H9 (cell line): Measurements from ENCODE around the gene RPP38. TPM values are rescaled to one million over a fixed set of nuclear protein-coding genes. Genes with fewer than 3 reads are reported as not detected.

Experiments
- DNase-seq: peaks from one replicate; pipeline ENCODE4 v3.0.0-alpha.2; 2017
- H2AFZ ChIP-seq: one replicate; pipeline ENCODE4 v1.6.1; 2013; ENCODE audit warnings: mild to moderate bottlenecking, low read length, control low read depth, moderate library complexity
- H2AK5ac ChIP-seq: 2 replicates; pipeline ENCODE4 v1.6.1; 2013; ENCODE audit warnings: low read length, control low read depth, mixed read lengths; ENCODE audit not compliant: insufficient read length
- H2BK120ac ChIP-seq: one replicate; pipeline ENCODE4 v1.6.1; 2013; ENCODE audit warnings: low read depth, mild to moderate bottlenecking, low read length, control low read depth, inconsistent platforms; ENCODE audit not compliant: poor library complexity, severe bottlenecking
- H2BK12ac ChIP-seq: 2 replicates; pipeline ENCODE4 v1.6.1; 2013; ENCODE audit warnings: low read length, control low read depth, mixed read lengths, low read depth; ENCODE audit not compliant: insufficient read length
- H2BK15ac ChIP-seq: 2 replicates; pipeline ENCODE4 v1.6.1; 2013; ENCODE audit warnings: low read depth, low read length, control low read depth
- H2BK20ac ChIP-seq: one replicate; pipeline ENCODE4 v1.6.1; 2013; ENCODE audit warnings: low read depth, mild to moderate bottlenecking, low read length, control low read depth, inconsistent platforms; ENCODE audit not compliant: poor library complexity, severe bottlenecking
- H2BK5ac ChIP-seq: 2 replicates; pipeline ENCODE4 v1.6.1; 2013; ENCODE audit warnings: low read length, control low read depth, mixed read lengths; ENCODE audit not compliant: insufficient read length
- H3K14ac ChIP-seq: 2 replicates; pipeline ENCODE4 v1.6.1; 2013; ENCODE audit warnings: low read length, control low read depth; ENCODE audit not compliant: insufficient read depth
- H3K18ac ChIP-seq: 2 replicates; pipeline ENCODE4 v1.6.1; 2013; ENCODE audit warnings: low read depth, mild to moderate bottlenecking, mixed read lengths, low read length, control low read depth; ENCODE audit not compliant: insufficient read length
- H3K23ac ChIP-seq: 2 replicates; pipeline ENCODE4 v1.6.1; 2013; ENCODE audit warnings: low read length, control low read depth, mixed read lengths, low read depth; ENCODE audit not compliant: insufficient read length
- H3K23me2 ChIP-seq: 2 replicates; pipeline ENCODE4 v1.6.1; 2013; ENCODE audit warnings: low read depth, mild to moderate bottlenecking, mixed read lengths, low read length, control low read depth; ENCODE audit not compliant: insufficient read length, poor library complexity, severe bottlenecking
- H3K27ac ChIP-seq: 2 replicates; pipeline ENCODE4 v1.5.1; 2013; ENCODE audit warnings: low read length, control low read depth, mixed read lengths, low read depth; ENCODE audit not compliant: insufficient read length
- H3K27me3 ChIP-seq: 2 replicates; pipeline ENCODE4 v1.6.1; 2013; ENCODE audit warnings: low read length, control low read depth, inconsistent platforms; ENCODE audit not compliant: insufficient read depth
- H3K4ac ChIP-seq: 2 replicates; pipeline ENCODE4 v1.6.1; 2013; ENCODE audit warnings: low read depth, mild to moderate bottlenecking, control low read depth, inconsistent platforms, low read length, moderate library complexity
- H3K4me1 ChIP-seq: 2 replicates; pipeline ENCODE4 v1.6.1; 2013; ENCODE audit warnings: low read length, control low read depth, inconsistent platforms; ENCODE audit not compliant: insufficient read depth
- H3K4me2 ChIP-seq: 2 replicates; pipeline ENCODE4 v1.6.1; 2013; ENCODE audit warnings: low read length, control low read depth, mixed read lengths; ENCODE audit not compliant: insufficient read length, insufficient read depth
- H3K56ac ChIP-seq: 2 replicates; pipeline ENCODE4 v1.6.1; 2013; ENCODE audit warnings: low read depth, mild to moderate bottlenecking, mixed read lengths, low read length, control low read depth; ENCODE audit not compliant: insufficient read length
- H3K79me1 ChIP-seq: 2 replicates; pipeline ENCODE4 v1.6.1; 2013; ENCODE audit warnings: low read depth, mild to moderate bottlenecking, moderate library complexity, low read length, control low read depth, inconsistent platforms; ENCODE audit not compliant: insufficient read depth, poor library complexity, severe bottlenecking
- H3K79me2 ChIP-seq: 2 replicates; pipeline ENCODE4 v1.6.1; 2013; ENCODE audit warnings: low read length, control low read depth, inconsistent platforms; ENCODE audit not compliant: insufficient read depth
- H3K9ac ChIP-seq: 2 replicates; pipeline ENCODE4 v1.6.1; 2013; ENCODE audit warnings: low read length, control low read depth, mixed read lengths; ENCODE audit not compliant: insufficient read length; ENCODE audit errors: extremely low read depth
- H3K9me3 ChIP-seq: one replicate; pipeline ENCODE4 v1.6.1; 2013; ENCODE audit warnings: low read depth, low read length, inconsistent platforms; ENCODE audit not compliant: control insufficient read depth
- H3T11ph ChIP-seq: one replicate; pipeline ENCODE4 v1.6.1; 2013; ENCODE audit warnings: mild to moderate bottlenecking, low read length, control low read depth, inconsistent platforms
- H4K20me1 ChIP-seq: one replicate; pipeline ENCODE4 v1.6.1; 2013; ENCODE audit not compliant: control insufficient read depth, insufficient read length, insufficient read depth
- H4K5ac ChIP-seq: 2 replicates; pipeline ENCODE4 v1.6.1; 2013; ENCODE audit warnings: low read depth, mild to moderate bottlenecking, mixed read lengths, low read length, control low read depth; ENCODE audit not compliant: insufficient read length
- H4K8ac ChIP-seq: replicated peaks from 2 replicates; pipeline ENCODE4 v1.6.1; 2013; ENCODE audit warnings: low read length, control low read depth, mixed read lengths, low read depth; ENCODE audit not compliant: insufficient read length
- H4K91ac ChIP-seq: 2 replicates; pipeline ENCODE4 v1.6.1; 2013; ENCODE audit warnings: low read depth, mild to moderate bottlenecking, moderate library complexity, mixed read lengths, low read length, control low read depth; ENCODE audit not compliant: insufficient read length
- H3K27ac Mint-ChIP-seq, 3 experiments: 2 replicates in 2 of 3; 3 replicates in 1 of 3; pipeline ENCODE4 v1.8.0; 2020 to 2021; ENCODE audit warnings: mixed read lengths in 3 of 3, mild to moderate bottlenecking in 1 of 3, moderate library complexity in 1 of 3
- H3K27me3 Mint-ChIP-seq: 2 replicates; pipeline ENCODE4 v1.8.0; 2021; ENCODE audit warnings: low read depth, mild to moderate bottlenecking, moderate library complexity, mixed read lengths
- H3K36me3 Mint-ChIP-seq, 3 experiments: 2 replicates in 2 of 3; 3 replicates in 1 of 3; pipeline ENCODE4 v1.8.0; 2020 to 2021; ENCODE audit warnings: low read depth in 3 of 3, mixed read lengths in 3 of 3; ENCODE audit not compliant: insufficient read depth in 1 of 3
- H3K4me1 Mint-ChIP-seq, 2 experiments: 2 replicates each; pipeline ENCODE4 v1.8.0; 2020; ENCODE audit warnings: mixed read lengths in 2 of 2
- H3K4me3 Mint-ChIP-seq, 2 experiments: 2 replicates in 1 of 2; 3 replicates in 1 of 2; pipeline ENCODE4 v1.8.0; 2020 to 2021; ENCODE audit warnings: mild to moderate bottlenecking in 2 of 2, mixed read lengths in 2 of 2, moderate library complexity in 1 of 2
- H3K9me3 Mint-ChIP-seq, 2 experiments: 2 replicates in 1 of 2; 3 replicates in 1 of 2; pipeline ENCODE4 v1.8.0; 2020; ENCODE audit warnings: mild to moderate bottlenecking in 2 of 2, mixed read lengths in 2 of 2, moderate library complexity in 1 of 2
- WGBS: extraction: QIAGEN DNeasy Blood & Tissue Kit; methylation state at CpG from one replicate; pipeline ENCODE4 v1.1.7; 2013; ENCODE audit warnings: missing lambda C conversion rate, low lambda C conversion rate, mixed read lengths; ENCODE audit not compliant: insufficient read length; ENCODE audit errors: extremely low coverage; 5-methylcytosine and 5-hydroxymethylcytosine counted together
- total RNA-seq: library from RNA; stranded (reverse); gene quantifications from 2 replicates; pipeline ENCODE4 v1.2.1, GENCODE V29; 2021
- TF ChIP-seq, protein P1 (sequence below): fragments of 200-600 bp; sonication (generic); conservative IDR thresholded peaks from 3 replicates; pipeline ENCODE4 v1.8.0; 2021; ENCODE audit warnings: antibody characterized with exemption, mild to moderate bottlenecking

Gene RPP38
- total RNA-seq, 1 experiment from 2014 or later, result 26.6 TPM

DNA sequence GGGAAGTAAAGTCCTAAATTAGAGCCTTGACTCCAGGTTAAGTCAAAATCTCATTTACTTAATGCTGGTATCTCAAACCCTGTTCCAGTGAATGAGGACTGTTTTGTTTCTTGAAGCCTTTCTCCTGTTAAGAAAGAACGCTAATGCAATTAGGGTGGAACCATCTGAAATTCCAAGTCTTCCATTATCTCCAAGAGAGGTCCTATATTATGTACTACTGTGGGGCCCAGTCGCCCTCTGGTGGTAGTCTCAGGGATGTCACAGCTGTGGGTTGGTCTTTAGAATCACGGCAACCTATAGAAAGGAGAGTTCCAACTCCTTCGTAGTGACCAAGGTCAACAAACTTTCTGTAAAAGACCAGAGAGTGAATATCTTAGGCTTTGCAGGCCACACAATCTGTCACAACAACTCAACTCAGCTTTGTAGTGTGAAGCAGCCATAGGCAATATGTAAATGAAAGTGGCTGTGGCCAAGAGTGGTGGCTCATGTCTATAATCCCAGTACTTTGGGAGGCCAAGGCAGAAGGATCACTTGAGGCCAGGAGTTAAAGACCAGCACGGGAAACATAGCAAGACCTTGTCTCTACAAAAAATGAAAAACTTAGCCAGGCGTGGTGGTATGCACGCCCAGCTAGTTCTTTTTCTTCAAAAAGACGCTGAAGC lies 9.3 kb downstream of the RPP38 start:
- H3K27ac ChIP-seq, result no peak overlapping the region
- H3K18ac ChIP-seq, result no peak overlapping the region
- H3K23me2 ChIP-seq, result no peaks in the 10 kb centered on the region
- H3K4ac ChIP-seq, result no peak overlapping the region
- no peak overlapping the region for H3T11ph ChIP-seq
- Mint-ChIP-seq H3K4me3 (no peak overlapping the region), H3K27me3 (no peaks in the 10 kb centered on the region), H3K4me1 (no peaks in the 10 kb centered on the region), H3K9me3 (no peaks in the 10 kb centered on the region), H3K27ac (no peak overlapping the region), H3K36me3 (peaks cover 16 to 62% (median 50%) of the 10 kb centered on the region in 3 experiments; a peak in 6 of 7 replicates)
- WGBS, result no CpG with 5 or more reads among the region's 8 CpGs
- no peak overlapping the region for H4K8ac ChIP-seq
- no peak overlapping the region for H3K4me2 ChIP-seq
- H3K79me2 ChIP-seq, result no peaks in the 10 kb centered on the region
- no peak overlapping the region for H2BK20ac ChIP-seq
- H2AFZ ChIP-seq, result no peak overlapping the region
- H3K27me3 ChIP-seq, result no peaks in the 10 kb centered on the region; the same call in 1 of the 2 replicates
- H3K9me3 ChIP-seq, result no peaks in the 10 kb centered on the region
- H3K23ac ChIP-seq, result no peak overlapping the region
- H2BK120ac ChIP-seq, result no peak overlapping the region
- H4K20me1 ChIP-seq, result no peaks in the 10 kb centered on the region
- H3K9ac ChIP-seq, result no peak overlapping the region
- H3K79me1 ChIP-seq, result no peaks in the 10 kb centered on the region
- no peak overlapping the region for H3K14ac ChIP-seq
- peak; percentile 75 for DNase-seq
- no peak overlapping the region for H2BK15ac ChIP-seq
- H3K4me1 ChIP-seq, result no peaks in the 10 kb centered on the region
- H4K91ac ChIP-seq, result no peak overlapping the region
- H4K5ac ChIP-seq, result no peak overlapping the region
- TF ChIP-seq, protein P1, sequence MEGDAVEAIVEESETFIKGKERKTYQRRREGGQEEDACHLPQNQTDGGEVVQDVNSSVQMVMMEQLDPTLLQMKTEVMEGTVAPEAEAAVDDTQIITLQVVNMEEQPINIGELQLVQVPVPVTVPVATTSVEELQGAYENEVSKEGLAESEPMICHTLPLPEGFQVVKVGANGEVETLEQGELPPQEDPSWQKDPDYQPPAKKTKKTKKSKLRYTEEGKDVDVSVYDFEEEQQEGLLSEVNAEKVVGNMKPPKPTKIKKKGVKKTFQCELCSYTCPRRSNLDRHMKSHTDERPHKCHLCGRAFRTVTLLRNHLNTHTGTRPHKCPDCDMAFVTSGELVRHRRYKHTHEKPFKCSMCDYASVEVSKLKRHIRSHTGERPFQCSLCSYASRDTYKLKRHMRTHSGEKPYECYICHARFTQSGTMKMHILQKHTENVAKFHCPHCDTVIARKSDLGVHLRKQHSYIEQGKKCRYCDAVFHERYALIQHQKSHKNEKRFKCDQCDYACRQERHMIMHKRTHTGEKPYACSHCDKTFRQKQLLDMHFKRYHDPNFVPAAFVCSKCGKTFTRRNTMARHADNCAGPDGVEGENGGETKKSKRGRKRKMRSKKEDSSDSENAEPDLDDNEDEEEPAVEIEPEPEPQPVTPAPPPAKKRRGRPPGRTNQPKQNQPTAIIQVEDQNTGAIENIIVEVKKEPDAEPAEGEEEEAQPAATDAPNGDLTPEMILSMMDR, result peak; percentile 97
- no peak overlapping the region for H2BK12ac ChIP-seq
- no peak overlapping the region for H2AK5ac ChIP-seq
- H2BK5ac ChIP-seq, result no peak overlapping the region
- H3K56ac ChIP-seq, result no peak overlapping the region
